Effector memory CD4-positive, alpha-beta T cell (primary cell): ENCODE data around the gene YPEL2.
"Not testable (repeated sequence)": the region's sequence is repeated elsewhere in the genome, so short reads cannot be mapped to it uniquely, and the experiment has no call there.

Experiments
- DNase-seq, 3 donors: peaks; one replicate each; pipeline ENCODE4 v3.0.0-alpha.2; 2020
- H3K27ac ChIP-seq: 2 replicates; pipeline ENCODE4 v1.7.0; 2013; ENCODE audit warnings: mild to moderate bottlenecking, low read length, moderate library complexity; ENCODE audit not compliant: insufficient read depth, poor library complexity, severe bottlenecking
- H3K27me3 ChIP-seq: replicated peaks from 2 replicates; pipeline ENCODE4 v1.7.0; 2013; ENCODE audit warnings: mild to moderate bottlenecking, low read length; ENCODE audit not compliant: insufficient read depth, control insufficient read depth, poor library complexity, severe bottlenecking
- H3K36me3 ChIP-seq: 2 replicates; pipeline ENCODE4 v1.7.0; 2013; ENCODE audit warnings: mild to moderate bottlenecking, low read length, moderate library complexity; ENCODE audit not compliant: control insufficient read depth, insufficient read depth
- H3K4me1 ChIP-seq: 2 replicates; pipeline ENCODE4 v1.7.0; 2013; ENCODE audit warnings: low read length, mild to moderate bottlenecking; ENCODE audit not compliant: control insufficient read depth, insufficient read depth, poor library complexity, severe bottlenecking
- H3K4me3 ChIP-seq: 2 replicates; pipeline ENCODE4 v1.7.0; 2013; ENCODE audit warnings: low read length, low read depth, mild to moderate bottlenecking; ENCODE audit not compliant: insufficient read depth, poor library complexity, severe bottlenecking
- H3K9me3 ChIP-seq: 2 replicates; pipeline ENCODE4 v1.7.0; 2013; ENCODE audit warnings: mild to moderate bottlenecking, low read length, moderate library complexity; ENCODE audit not compliant: control insufficient read depth

The YPEL2 gene

GRCh38 chr17:59300941-59301340 lies 30.5 kb upstream of the YPEL2 start:
- Histone ChIP-seq H3K4me3 (no peak overlapping the region), H3K27ac (no peak overlapping the region), H3K4me1 (no peaks in the 10 kb centered on the region), H3K27me3 (no peaks in the 10 kb centered on the region), H3K36me3 (no peaks in the 10 kb centered on the region), H3K9me3 (no peaks in the 10 kb centered on the region)
- no peak for DNase-seq

GRCh38 chr17:59304811-59305210 lies 26.6 kb upstream of the YPEL2 start:
- Histone ChIP-seq H3K27ac (no peak overlapping the region), H3K4me1 (no peaks in the 10 kb centered on the region), H3K36me3 (no peaks in the 10 kb centered on the region), H3K27me3 (no peaks in the 10 kb centered on the region), H3K4me3 (no peak overlapping the region), H3K9me3 (no peaks in the 10 kb centered on the region)
- no peak for DNase-seq

GRCh38 chr17:59310263-59310920 lies 21.1 kb upstream of the YPEL2 start:
- Histone ChIP-seq H3K36me3 (no peaks in the 10 kb centered on the region), H3K27me3 (no peaks in the 10 kb centered on the region), H3K27ac (no peak overlapping the region), H3K9me3 (no peaks in the 10 kb centered on the region), H3K4me3 (no peak overlapping the region), H3K4me1 (no peaks in the 10 kb centered on the region)
- DNase-seq = no peak

GRCh38 chr17:59311051-59311468 lies 20.4 kb upstream of the YPEL2 start:
- Histone ChIP-seq H3K27me3 (no peaks in the 10 kb centered on the region), H3K4me3 (no peak overlapping the region), H3K9me3 (no peaks in the 10 kb centered on the region), H3K36me3 (no peaks in the 10 kb centered on the region), H3K27ac (no peak overlapping the region), H3K4me1 (no peaks in the 10 kb centered on the region)
- peak in 1 of 3 donors; percentile 17 for DNase-seq

- not testable (repeated sequence) for DNase-seq, H3K4me3 ChIP-seq, H3K27ac ChIP-seq, H3K36me3 ChIP-seq, H3K4me1 ChIP-seq, H3K9me3 ChIP-seq, H3K27me3 ChIP-seq
Measured at GRCh38 chr17:59311521-59311920, 19.9 kb upstream of the YPEL2 start.

- Histone ChIP-seq H3K27ac (no peak overlapping the region), H3K4me3 (no peak overlapping the region), H3K9me3 (no peaks in the 10 kb centered on the region), H3K4me1 (no peaks in the 10 kb centered on the region), H3K36me3 (no peaks in the 10 kb centered on the region), H3K27me3 (no peaks in the 10 kb centered on the region)
- DNase-seq = no peak
Measured at GRCh38 chr17:59315866-59316265, 15.6 kb upstream of the YPEL2 start.

- H3K9me3 ChIP-seq = no peaks in the 10 kb centered on the region
- H3K27ac ChIP-seq = no peak overlapping the region
- no peak overlapping the region for H3K4me3 ChIP-seq
- H3K4me1 ChIP-seq = peaks cover 26% of the 10 kb centered on the region
- no peaks in the 10 kb centered on the region for H3K36me3 ChIP-seq
- no peaks in the 10 kb centered on the region for H3K27me3 ChIP-seq
- no peak for DNase-seq
Measured at GRCh38 chr17:59327121-59327980, 4.1 kb upstream of the YPEL2 start.

- DNase-seq = no peak
- H3K36me3 ChIP-seq = no peaks in the 10 kb centered on the region
- H3K27me3 ChIP-seq = no peaks in the 10 kb centered on the region
- H3K4me1 ChIP-seq = peaks cover 28% of the 10 kb centered on the region
- no peak overlapping the region for H3K27ac ChIP-seq
- H3K4me3 ChIP-seq = no peak overlapping the region
- no peaks in the 10 kb centered on the region for H3K9me3 ChIP-seq
Measured at GRCh38 chr17:59327981-59328290, 3.5 kb upstream of the YPEL2 start.

- Histone ChIP-seq H3K4me3 (no peak overlapping the region), H3K4me1 (peaks cover 34% of the 10 kb centered on the region), H3K27me3 (no peaks in the 10 kb centered on the region), H3K9me3 (no peaks in the 10 kb centered on the region), H3K27ac (no peak overlapping the region), H3K36me3 (no peaks in the 10 kb centered on the region)
- no peak for DNase-seq
Measured at GRCh38 chr17:59328601-59329000, 2.9 kb upstream of the YPEL2 start.
